Measurements from ENCODE around the gene PRKCB.

PRKCB gene

GRCh38 chr16:24163935-24164334, 328.2 kb downstream of the PRKCB start (continued):
- TF ChIP-seq, protein P1, sequence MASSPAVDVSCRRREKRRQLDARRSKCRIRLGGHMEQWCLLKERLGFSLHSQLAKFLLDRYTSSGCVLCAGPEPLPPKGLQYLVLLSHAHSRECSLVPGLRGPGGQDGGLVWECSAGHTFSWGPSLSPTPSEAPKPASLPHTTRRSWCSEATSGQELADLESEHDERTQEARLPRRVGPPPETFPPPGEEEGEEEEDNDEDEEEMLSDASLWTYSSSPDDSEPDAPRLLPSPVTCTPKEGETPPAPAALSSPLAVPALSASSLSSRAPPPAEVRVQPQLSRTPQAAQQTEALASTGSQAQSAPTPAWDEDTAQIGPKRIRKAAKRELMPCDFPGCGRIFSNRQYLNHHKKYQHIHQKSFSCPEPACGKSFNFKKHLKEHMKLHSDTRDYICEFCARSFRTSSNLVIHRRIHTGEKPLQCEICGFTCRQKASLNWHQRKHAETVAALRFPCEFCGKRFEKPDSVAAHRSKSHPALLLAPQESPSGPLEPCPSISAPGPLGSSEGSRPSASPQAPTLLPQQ (tag by site-specific recombination; IDR thresholded peaks at IDR 0.05): no peak
- TF ChIP-seq ZNF837 (tag by site-specific recombination; IDR thresholded peaks at IDR 0.05): no peak
- TF ChIP-seq, protein P2, sequence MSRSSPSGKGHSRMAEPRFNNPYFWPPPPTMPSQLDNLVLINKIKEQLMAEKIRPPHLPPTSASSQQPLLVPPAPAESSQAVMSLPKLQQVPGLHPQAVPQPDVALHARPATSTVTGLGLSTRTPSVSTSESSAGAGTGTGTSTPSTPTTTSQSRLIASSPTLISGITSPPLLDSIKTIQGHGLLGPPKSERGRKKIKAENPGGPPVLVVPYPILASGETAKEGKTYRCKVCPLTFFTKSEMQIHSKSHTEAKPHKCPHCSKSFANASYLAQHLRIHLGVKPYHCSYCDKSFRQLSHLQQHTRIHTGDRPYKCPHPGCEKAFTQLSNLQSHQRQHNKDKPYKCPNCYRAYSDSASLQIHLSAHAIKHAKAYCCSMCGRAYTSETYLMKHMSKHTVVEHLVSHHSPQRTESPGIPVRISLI (tag by site-specific recombination; IDR thresholded peaks at IDR 0.05): no peak
- TF ChIP-seq ZNF707 (tag by site-specific recombination; IDR thresholded peaks at IDR 0.05): no peak
- TF ChIP-seq PRDM2 (tag by site-specific recombination; IDR thresholded peaks at IDR 0.05; ENCODE audit: borderline replicate concordance): no peak
- no peak for TF ChIP-seq KLF16 (tag by site-specific recombination; IDR thresholded peaks at IDR 0.05)
- TF ChIP-seq ZNF768 (tag by site-specific recombination; IDR thresholded peaks at IDR 0.05): no peak

DNA sequence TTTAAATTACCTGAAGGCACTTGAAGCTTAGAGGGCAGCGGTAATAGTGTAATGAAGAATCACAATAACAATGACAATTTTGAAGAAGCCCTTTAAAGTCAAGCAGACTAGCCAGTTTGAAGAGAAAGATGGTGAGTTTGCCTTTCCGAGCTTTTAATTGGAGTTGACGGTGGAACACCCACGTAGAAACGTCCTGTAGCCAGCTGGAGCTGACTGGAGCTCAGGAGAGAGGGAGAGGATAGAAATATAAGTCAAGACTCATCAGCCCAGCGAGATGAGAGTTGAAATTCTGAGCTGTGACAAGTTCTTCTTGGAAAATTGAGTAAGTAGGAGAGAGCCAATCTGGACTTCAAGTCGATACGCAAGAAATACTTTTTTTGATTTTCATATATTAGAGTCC, 328.6 kb downstream of the PRKCB start:
- no peak overlapping the region for H3K27ac ChIP-seq (ENCODE audit: extremely low read depth, low read depth, low read length)
- no peak overlapping the region for H3K4me3 ChIP-seq (ENCODE audit: low read depth, low read length)
- H3K4me1 ChIP-seq (ENCODE audit: control insufficient read depth, insufficient read depth, low read length): no peaks in the 10 kb centered on the region
- ChIA-PET CTCF (interaction anchor here (0.7 kb wide), 1 partner anchor 945 kb away, joined by 3 read pairs; no protein-coding TSS in a partner anchor), POLR2A (no interaction called here)
- H3K36me3 ChIP-seq (ENCODE audit: control insufficient read depth in 2 of 2, insufficient read depth in 1 of 2, low read length in 2 of 2): no peaks in the 10 kb centered on the region
- H3K9me3 ChIP-seq (ENCODE audit: control insufficient read depth, insufficient read depth, low read depth, low read length): no peaks in the 10 kb centered on the region
- TF ChIP-seq ZNF10 (tag by site-specific recombination; IDR thresholded peaks at IDR 0.05) (no peak), ZNF473 (tag by site-specific recombination; IDR thresholded peaks at IDR 0.05) (no peak), ZNF621 (tag by site-specific recombination; IDR thresholded peaks at IDR 0.05) (no peak), ZNF280D (tag by site-specific recombination; IDR thresholded peaks at IDR 0.05) (no peak), KLF7 (tag by site-specific recombination; IDR thresholded peaks at IDR 0.05; ENCODE audit: borderline replicate concordance) (no peak), ZNF510 (tag by site-specific recombination; IDR thresholded peaks at IDR 0.05; ENCODE audit: insufficient replicate concordance) (no peak), WT1 (tag by site-specific recombination; IDR thresholded peaks at IDR 0.05) (no peak), SCRT1 (tag by site-specific recombination; IDR thresholded peaks at IDR 0.05; ENCODE audit: borderline replicate concordance) (no peak), ZNF610 (tag by site-specific recombination; IDR thresholded peaks at IDR 0.05; ENCODE audit: borderline replicate concordance) (no peak), ZNF791 (tag by site-specific recombination; IDR thresholded peaks at IDR 0.05) (no peak), ZNF677 (tag by site-specific recombination; IDR thresholded peaks at IDR 0.05) (no peak), ZNF248 (tag by site-specific recombination; IDR thresholded peaks at IDR 0.05) (no peak), GLI4 (tag by site-specific recombination; IDR thresholded peaks at IDR 0.05) (no peak)
- TF ChIP-seq, protein P3, sequence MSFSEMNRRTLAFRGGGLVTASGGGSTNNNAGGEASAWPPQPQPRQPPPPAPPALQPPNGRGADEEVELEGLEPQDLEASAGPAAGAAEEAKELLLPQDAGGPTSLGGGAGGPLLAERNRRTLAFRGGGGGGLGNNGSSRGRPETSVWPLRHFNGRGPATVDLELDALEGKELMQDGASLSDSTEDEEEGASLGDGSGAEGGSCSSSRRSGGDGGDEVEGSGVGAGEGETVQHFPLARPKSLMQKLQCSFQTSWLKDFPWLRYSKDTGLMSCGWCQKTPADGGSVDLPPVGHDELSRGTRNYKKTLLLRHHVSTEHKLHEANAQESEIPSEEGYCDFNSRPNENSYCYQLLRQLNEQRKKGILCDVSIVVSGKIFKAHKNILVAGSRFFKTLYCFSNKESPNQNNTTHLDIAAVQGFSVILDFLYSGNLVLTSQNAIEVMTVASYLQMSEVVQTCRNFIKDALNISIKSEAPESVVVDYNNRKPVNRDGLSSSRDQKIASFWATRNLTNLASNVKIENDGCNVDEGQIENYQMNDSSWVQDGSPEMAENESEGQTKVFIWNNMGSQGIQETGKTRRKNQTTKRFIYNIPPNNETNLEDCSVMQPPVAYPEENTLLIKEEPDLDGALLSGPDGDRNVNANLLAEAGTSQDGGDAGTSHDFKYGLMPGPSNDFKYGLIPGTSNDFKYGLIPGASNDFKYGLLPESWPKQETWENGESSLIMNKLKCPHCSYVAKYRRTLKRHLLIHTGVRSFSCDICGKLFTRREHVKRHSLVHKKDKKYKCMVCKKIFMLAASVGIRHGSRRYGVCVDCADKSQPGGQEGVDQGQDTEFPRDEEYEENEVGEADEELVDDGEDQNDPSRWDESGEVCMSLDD (tag by site-specific recombination; IDR thresholded peaks at IDR 0.05): no peak

Measured in HEK293 (cell line).